ENCODE measurements around the gene PLPP4. TPM values are rescaled to one million over a fixed set of nuclear protein-coding genes. Genes with fewer than 3 reads are reported as not detected.

Gene PLPP4
- total and polyA plus RNA-seq, 2 donors (not counting 3 experiments of a cell fraction or from before 2014, with no cell fraction given), result 15.5 to 36.4 TPM

DNA sequence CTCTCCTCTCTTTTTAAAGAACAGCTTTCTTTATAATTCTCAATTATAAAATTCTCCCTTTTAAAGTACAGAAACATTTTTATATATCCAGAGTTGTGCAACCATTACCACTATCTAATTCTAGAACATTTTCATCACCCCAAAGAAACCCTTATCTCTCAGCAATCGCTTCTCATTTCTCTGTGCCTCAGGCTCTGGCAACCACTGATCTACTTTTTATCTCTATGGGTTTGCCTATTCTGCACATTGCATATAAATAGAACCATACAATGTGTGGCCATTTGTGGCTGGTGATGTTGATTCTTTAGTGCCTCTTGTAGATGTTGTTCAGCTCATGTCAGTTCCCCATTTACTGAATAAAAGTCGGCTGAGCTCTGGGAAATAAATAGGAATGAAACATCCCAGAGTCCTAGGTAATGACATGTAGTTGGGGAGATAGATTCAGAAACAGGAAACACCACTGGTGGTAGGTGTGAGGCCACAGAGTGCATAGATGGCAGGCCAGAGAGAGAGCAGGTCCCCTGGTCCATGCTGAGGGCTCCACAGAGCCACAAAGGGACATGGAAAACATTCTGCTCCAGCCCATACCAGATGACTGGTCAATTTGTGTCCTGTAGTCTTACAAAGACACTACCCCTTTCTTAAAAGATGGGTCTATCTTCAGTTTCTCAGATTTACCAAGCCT is 126.5 kb downstream of the PLPP4 start:
- H3K4me2 ChIP-seq (ENCODE audit: insufficient read depth, low read length), result no peak overlapping the region
- TF ChIP-seq MYC (IDR thresholded peaks at IDR 0.05; ENCODE audit: low read depth, low read length) (no peak), GATA2 (IDR thresholded peaks at IDR 0.05; ENCODE audit: insufficient read depth, insufficient read length, low read depth, low read length) (no peak), POLR2AphosphoS5 (IDR thresholded peaks at IDR 0.05; ENCODE audit: insufficient read depth, low read depth, low read length) (no peak), FOS (IDR thresholded peaks at IDR 0.05; ENCODE audit: borderline replicate concordance, insufficient read depth, low read length) (no peak), JUN (IDR thresholded peaks at IDR 0.05; ENCODE audit: borderline replicate concordance, insufficient read depth, insufficient read length, low read depth) (no peak), POLR2A (IDR thresholded peaks at IDR 0.05; ENCODE audit: low read depth, low read length) (no peak), EZH2 (IDR thresholded peaks at IDR 0.05; ENCODE audit: borderline replicate concordance, low read depth, low read length, severe bottlenecking) (no peak)
- TF ChIP-seq, protein P1, sequence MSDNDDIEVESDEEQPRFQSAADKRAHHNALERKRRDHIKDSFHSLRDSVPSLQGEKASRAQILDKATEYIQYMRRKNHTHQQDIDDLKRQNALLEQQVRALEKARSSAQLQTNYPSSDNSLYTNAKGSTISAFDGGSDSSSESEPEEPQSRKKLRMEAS (IDR thresholded peaks at IDR 0.05; ENCODE audit: insufficient read depth, insufficient read length), result no peak
- TF ChIP-seq, protein P2, sequence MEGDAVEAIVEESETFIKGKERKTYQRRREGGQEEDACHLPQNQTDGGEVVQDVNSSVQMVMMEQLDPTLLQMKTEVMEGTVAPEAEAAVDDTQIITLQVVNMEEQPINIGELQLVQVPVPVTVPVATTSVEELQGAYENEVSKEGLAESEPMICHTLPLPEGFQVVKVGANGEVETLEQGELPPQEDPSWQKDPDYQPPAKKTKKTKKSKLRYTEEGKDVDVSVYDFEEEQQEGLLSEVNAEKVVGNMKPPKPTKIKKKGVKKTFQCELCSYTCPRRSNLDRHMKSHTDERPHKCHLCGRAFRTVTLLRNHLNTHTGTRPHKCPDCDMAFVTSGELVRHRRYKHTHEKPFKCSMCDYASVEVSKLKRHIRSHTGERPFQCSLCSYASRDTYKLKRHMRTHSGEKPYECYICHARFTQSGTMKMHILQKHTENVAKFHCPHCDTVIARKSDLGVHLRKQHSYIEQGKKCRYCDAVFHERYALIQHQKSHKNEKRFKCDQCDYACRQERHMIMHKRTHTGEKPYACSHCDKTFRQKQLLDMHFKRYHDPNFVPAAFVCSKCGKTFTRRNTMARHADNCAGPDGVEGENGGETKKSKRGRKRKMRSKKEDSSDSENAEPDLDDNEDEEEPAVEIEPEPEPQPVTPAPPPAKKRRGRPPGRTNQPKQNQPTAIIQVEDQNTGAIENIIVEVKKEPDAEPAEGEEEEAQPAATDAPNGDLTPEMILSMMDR (IDR thresholded peaks at IDR 0.05; ENCODE audit: extremely low read depth in 1 of 2, insufficient read depth in 1 of 2, low read depth in 1 of 2, low read length in 2 of 2), result no peak
- ChIA-PET CTCF (interaction anchor here (0.6 to 1.0 kb wide), 3 partner anchors 14 to 151 kb away, joined by 3 read pairs; no protein-coding TSS in a partner anchor), POLR2A (no interaction called here)
- no peaks in the 10 kb centered on the region for H3K79me2 ChIP-seq (ENCODE audit: control insufficient read depth, insufficient read depth, low read length)
- no peaks in the 10 kb centered on the region for H3K27me3 ChIP-seq (ENCODE audit: control insufficient read depth in 2 of 2, insufficient read depth in 2 of 2, low read length in 2 of 2)
- no peaks in the 10 kb centered on the region for H4K20me1 ChIP-seq (replicated peaks; ENCODE audit: control insufficient read depth, extremely low read depth, insufficient read depth, low read length)
- no peak for DNase-seq (ENCODE audit: low read depth, low spot score)
- no peaks in the 10 kb centered on the region for H3K9me3 ChIP-seq (replicated peaks; ENCODE audit: control insufficient read depth, insufficient read depth, low read length)
- H3K27ac ChIP-seq (ENCODE audit: insufficient read depth, low read depth, low read length), result no peak overlapping the region
- H3K9me1 ChIP-seq (replicated peaks; ENCODE audit: control insufficient read depth, extremely low read depth, insufficient read depth, low read length), result no peaks in the 10 kb centered on the region
- H3K9ac ChIP-seq (replicated peaks; ENCODE audit: extremely low read depth, insufficient read depth, low read length), result no peak overlapping the region
- intact Hi-C loops (cut with micrococcal nuclease), result no loop called here
- no TSS peak for BruUV-seq (replicated peaks)
- no peak for FAIRE-seq
- no peak overlapping the region for H2AFZ ChIP-seq (ENCODE audit: low read depth, low read length)
- H3K4me1 ChIP-seq (ENCODE audit: control insufficient read depth, extremely low read depth, insufficient read depth, low read length), result no peaks in the 10 kb centered on the region
- no peaks in the 10 kb centered on the region for H3K36me3 ChIP-seq (ENCODE audit: control insufficient read depth in 2 of 2, extremely low read depth in 1 of 2, insufficient read depth in 2 of 2, low read length in 2 of 2)
- H3K4me3 ChIP-seq (replicated peaks in 1 of 3; ENCODE audit: insufficient read depth in 1 of 3, low read depth in 1 of 3, low read length in 3 of 3), result no peak overlapping the region
- dilution Hi-C loops (cut with MboI; ENCODE audit: extremely low pct_ligation_motif_present, low sequenced_read_pairs), result no loop called here
